GM23338 (cell line): ENCODE measurements around the gene LYSMD1.

ENCODE experiments used
- EZH2 ChIP-seq: fragments of 200-600 bp; sonication (generic); IDR thresholded peaks from one replicate; pipeline ENCODE4 v1.8.0; 2017; ENCODE audit warnings: antibody characterized with exemption, mild to moderate bottlenecking, low read depth; ENCODE audit not compliant: unreplicated experiment
- EZH2phosphoT487 ChIP-seq: fragments of 200-600 bp; sonication (generic); IDR thresholded peaks from one replicate; pipeline ENCODE4 v1.8.1; 2018; ENCODE audit warnings: antibody characterized with exemption; ENCODE audit not compliant: unreplicated experiment
- POLR2AphosphoS5 ChIP-seq: IDR thresholded peaks from 2 replicates; pipeline ENCODE4 v1.6.1; 2016; ENCODE audit warnings: antibody characterized with exemption, low read depth
- TF ChIP-seq, protein P1 (sequence below), 2 experiments: fragments of 200-600 bp in 1 of 2; sonication (generic) in 1 of 2; conservative IDR thresholded peaks; 2 replicates each; pipeline versions ENCODE4 v1.5.1 to v1.6.1; 2016 to 2017; ENCODE audit warnings: antibody characterized with exemption in 2 of 2, low read depth in 2 of 2, mild to moderate bottlenecking in 2 of 2, moderate library complexity in 1 of 2

- TF ChIP-seq, protein P1, sequence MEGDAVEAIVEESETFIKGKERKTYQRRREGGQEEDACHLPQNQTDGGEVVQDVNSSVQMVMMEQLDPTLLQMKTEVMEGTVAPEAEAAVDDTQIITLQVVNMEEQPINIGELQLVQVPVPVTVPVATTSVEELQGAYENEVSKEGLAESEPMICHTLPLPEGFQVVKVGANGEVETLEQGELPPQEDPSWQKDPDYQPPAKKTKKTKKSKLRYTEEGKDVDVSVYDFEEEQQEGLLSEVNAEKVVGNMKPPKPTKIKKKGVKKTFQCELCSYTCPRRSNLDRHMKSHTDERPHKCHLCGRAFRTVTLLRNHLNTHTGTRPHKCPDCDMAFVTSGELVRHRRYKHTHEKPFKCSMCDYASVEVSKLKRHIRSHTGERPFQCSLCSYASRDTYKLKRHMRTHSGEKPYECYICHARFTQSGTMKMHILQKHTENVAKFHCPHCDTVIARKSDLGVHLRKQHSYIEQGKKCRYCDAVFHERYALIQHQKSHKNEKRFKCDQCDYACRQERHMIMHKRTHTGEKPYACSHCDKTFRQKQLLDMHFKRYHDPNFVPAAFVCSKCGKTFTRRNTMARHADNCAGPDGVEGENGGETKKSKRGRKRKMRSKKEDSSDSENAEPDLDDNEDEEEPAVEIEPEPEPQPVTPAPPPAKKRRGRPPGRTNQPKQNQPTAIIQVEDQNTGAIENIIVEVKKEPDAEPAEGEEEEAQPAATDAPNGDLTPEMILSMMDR (conservative IDR thresholded peaks at IDR 0.05; ENCODE audit: low read depth in 2 of 2), result no peak
- TF ChIP-seq POLR2AphosphoS5 (no peak), EZH2phosphoT487 (no peak), EZH2 (no peak)
Measured at GRCh38 chr1:151176514-151177045, 10.9 kb upstream of the LYSMD1 start.
